Activated effector memory CD4-positive, alpha-beta T cell treated with Interleukin-2 at 50 U/mL for 16 hours (primary cell): Measurements from ENCODE around the gene FNTB.
"Not testable (repeated sequence)": the region's sequence is repeated elsewhere in the genome, so short reads cannot be mapped to it uniquely, and the experiment has no call there.

Source experiments
- DNase-seq: peaks from one replicate; pipeline ENCODE4 v3.0.0-alpha.2; 2020

Gene FNTB

DNA sequence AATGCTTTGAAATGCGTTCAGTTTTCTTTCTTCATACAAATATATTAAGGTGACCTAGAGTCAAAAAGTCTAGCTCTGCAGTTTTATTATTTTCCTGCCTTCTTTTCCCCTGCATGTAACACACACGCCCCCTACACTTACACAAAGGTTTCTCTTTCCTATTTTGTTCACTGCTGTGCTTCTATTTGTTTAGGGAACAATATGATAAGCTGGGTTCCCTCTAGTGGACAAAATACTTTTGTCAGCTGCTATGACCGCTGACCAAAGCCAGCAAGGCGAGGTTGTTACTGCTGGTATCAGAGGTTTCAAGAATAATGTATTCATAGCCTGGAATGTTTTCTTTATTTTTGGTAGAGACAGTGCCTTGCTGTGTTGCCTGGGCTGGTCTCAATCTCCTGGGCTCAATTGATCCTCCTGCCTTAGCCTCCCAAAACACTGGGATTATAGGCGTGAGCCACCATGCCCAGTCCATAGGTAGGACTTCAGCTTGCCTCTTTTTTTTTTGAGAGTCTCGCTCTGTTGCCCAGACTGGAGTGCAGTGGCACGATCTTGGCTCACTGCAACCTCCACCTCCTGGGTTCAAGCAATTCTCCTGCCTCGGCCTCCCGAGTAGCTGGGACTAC lies 33.4 kb downstream of the FNTB start:
- no peak for DNase-seq

DNA sequence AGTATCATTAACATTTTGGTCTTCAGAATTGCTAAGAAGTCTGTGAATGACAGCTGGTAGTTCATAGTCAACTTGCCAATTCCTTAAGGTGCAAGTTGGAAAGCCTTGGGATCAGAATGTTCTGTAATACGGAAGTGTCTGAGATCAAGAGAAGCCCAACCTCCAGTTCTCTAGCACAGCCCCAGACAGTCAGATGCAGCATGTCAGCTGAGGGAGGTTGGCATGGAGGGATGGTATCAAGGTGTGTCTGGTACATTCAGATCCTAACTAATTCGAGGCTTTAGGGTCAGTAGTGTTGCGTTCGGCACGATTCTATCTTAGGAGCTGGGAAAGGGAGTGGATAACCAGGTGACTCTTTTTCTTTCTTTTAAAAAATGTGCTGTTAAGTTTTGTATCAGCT lies 38.3 kb downstream of the FNTB start:
- no peak for DNase-seq

DNA sequence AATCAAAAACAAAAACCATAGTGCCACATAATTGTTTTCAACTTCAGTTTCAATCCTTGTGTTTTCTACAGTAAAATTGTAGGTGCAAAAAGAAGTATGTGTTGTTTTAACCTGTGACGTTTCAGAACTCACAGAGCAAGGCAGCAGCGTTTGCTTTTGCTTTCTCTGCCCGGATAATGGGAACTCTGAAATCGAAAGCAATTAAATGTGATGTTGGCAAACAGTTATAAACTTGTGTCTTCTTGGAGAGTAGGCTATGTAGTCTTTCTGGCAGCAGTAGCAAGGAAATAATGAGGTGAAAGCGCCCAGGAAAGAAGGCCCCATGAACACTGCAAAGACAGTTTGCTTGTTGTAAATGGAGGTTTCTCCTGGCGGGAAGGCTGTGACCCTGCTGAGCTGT lies 39.1 kb downstream of the FNTB start:
- DNase-seq = no peak

DNA sequence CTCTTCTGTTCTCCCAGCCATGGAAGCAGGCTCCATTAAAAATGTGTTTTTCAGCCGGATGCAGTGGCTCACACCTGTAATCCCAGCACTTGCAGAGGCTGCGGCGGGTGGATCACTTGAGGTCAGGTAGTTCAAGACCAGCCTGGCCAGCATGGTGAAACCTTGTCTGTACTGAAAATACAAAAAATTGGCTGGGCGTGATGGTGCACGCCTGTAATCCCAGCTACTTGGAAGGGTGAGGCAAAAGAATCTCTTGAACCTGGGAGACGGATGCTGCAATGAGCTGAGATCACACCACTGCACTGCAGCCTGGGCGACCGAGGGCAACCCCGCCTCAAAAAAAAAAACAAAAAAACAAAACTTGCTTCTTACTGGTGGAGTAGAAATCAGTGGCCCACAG lies 39.8 kb downstream of the FNTB start:
- no peak for DNase-seq

DNA sequence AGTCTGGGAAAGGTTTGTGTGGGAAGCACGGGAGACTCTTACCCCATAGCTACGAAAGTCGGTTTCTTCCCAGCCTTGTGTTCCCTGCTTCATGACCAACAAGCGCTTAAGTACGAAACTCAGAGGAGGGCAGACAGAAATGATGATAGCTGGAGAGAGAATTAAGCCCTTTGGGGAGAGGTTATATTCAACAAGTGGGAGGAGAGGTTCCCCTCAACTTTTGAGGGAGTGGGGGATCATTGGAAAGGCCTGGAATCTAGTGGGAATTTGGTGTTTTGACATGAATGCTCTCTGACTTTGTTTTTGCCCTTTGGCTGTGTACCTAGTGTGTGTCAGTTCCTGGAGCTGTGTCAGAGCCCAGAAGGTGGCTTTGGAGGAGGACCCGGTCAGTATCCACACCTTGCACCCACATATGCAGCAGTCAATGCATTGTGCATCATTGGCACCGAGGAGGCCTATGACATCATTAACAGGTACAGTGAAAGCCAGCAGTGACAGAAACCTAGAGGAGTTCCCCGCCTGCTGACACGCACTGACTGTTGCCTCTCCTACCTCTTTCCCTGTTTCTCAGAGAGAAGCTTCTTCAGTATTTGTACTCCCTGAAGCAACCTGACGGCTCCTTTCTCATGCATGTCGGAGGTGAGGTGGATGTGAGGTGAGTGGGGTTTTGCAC lies 40.6 kb downstream of the FNTB start:
- DNase-seq = no peak

DNA sequence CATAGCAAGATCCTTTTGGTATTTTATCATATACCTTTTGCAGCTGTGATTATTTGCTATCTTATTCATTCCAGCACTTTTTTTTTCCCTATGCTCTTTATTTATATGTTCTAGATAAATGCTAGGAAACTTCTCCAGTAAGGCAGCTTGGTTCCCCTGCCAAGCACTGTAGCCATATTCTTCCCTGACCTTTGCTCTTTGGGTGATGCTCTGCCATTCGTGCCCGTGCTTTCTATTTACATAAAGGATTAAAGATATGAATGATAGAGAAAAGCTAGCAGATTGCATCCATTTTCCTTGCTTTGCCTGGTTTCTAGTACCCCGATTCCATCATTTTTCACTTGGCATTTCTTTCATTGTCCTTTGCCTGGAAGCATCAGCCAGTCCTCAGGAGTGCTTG lies 42.2 kb downstream of the FNTB start:
- no peak for DNase-seq

DNA sequence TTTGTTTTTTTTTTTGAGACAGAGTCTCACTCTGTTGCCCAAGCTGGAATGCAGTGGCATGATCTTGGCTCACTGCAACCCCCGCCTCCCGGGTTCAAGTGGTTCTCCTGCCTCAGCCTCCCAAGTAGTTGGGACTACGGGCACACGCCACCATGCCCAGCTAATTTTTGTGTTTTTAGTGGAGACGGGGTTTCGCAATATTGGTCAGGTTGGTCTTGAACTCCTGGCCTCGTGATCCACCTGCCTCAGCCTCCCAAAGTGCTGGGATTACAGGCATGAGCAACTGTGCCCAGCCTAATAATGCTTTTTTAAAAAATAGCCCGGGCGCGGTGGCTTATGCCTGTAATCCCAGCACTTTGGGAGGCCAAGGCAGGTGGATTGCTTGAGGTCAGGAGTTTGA lies 44.6 kb downstream of the FNTB start:
- not testable (repeated sequence) for DNase-seq

DNA sequence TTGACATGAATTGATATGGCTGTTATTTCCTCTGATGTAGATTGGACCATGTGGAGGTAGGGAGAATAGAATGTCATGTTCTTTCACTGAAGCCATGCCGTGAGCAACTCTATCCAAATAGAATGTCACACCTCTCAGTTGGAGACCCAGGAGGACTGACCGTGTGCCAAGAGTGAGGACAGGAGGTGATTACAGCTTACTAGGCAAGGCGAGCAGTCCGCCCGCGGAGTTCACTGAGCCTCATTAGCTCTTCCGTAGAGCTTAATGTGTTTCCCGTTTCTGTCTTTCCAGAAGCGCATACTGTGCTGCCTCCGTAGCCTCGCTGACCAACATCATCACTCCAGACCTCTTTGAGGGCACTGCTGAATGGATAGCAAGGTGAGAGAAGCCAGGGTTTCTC lies 45.6 kb downstream of the FNTB start:
- DNase-seq = no peak

DNA sequence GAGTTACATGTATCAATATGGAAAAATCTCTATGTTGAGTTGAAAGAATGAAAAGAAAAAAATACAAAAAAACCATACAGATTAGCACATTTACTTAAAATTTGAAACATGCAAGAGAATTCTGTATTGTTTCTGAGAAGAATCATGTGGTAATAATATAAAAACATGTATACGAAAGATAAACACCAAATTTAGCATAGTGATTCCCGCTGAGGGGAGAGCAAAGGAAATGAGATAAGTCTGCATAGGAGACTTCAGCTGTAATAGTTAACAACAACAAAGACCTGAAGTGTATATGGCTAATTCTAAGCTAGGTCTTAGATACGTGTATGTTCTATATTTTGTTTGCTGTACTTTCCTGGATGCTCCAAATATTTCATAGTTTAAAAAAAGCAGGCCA lies 46.5 kb downstream of the FNTB start:
- DNase-seq = no peak

DNA sequence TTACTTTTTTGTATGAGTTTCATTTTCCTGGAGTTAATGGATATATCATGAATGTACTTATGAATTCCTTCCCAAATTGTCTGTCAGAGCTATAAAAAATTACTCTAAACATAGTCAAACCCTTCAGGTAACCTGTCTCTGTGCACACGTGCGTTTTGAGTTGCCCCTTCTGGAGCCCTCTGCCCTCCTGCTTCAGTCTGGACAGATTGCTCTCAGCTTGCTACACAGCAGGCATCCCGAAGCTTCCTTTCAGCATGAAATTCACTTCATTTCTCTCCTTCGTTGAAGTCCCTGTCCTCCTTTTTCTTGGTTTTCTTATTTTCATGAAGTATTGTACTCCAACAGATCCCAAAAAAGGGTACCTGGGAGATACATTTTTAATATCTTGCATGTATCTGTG lies 47.3 kb downstream of the FNTB start:
- no peak for DNase-seq

DNA sequence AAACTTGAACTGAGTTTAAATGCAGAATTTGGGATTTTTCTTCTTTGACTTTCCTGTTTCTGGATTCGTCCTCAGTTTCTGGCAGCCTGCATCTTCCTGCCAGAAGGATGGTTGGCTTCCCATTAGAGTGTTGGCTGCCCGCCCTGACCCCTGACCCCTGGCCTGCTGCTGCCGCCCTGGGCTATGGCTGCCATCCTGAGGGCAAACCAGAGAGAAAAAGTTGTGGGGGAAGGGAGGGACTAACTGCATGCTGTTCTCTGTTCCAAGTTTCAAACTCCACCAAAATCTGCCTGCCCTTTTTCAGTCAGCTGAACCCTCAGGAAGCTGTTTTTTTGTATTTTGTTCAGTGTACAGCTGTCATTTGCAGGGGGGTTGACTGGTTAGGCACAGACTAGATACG lies 48.4 kb downstream of the FNTB start:
- no peak for DNase-seq

DNA sequence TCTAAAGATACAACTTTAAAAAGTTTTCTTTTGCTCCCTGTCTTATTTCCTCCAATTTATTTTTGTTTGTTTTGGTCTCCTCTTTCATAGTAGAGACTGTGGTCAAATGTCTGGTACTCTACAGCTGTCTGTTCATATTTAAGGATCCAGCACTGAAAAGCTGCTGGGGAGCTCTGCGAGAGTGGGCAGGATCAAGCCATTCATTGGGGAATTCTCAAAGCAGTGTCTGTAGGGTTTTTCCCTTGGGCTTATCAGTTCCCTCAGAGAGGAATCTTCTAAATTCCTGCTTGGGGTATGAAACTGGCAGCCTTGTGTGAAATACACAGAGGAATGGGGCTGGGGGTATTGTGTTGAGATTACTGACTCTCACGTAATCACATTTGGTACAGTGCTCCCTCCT lies 52.3 kb downstream of the FNTB start:
- DNase-seq = no peak

DNA sequence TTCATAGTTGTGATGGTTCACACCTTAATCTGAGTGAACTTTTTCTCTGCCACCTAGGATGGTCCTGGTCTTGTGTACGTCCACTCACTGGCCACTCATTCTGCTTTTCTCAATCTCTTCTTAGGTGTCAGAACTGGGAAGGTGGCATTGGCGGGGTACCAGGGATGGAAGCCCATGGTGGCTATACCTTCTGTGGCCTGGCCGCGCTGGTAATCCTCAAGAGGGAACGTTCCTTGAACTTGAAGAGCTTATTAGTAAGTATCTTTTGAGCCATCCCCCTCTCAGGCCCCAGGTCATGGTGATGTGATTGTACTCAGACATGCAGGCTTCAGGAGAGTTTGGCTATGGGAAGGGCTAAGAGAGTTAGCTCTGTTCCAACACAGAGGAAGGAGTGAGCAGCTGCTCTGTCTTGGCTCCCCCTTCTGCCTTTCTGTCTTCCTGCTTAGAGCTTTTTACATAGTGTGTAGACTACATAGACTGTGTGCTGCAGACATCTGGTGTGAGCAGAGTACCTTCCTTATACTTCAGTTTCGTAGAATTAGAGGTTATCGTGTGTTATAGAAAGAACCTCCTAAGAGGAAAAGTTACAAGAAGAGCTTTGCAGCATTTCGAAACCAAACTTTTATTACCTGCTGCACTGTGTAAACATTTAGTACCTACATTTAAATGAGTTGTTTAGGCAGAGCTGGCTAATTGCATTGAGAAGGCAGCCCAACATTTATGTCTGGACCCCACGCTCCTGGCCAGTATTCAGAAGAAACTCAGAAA lies 54.2 kb downstream of the FNTB start:
- no peak for DNase-seq

DNA sequence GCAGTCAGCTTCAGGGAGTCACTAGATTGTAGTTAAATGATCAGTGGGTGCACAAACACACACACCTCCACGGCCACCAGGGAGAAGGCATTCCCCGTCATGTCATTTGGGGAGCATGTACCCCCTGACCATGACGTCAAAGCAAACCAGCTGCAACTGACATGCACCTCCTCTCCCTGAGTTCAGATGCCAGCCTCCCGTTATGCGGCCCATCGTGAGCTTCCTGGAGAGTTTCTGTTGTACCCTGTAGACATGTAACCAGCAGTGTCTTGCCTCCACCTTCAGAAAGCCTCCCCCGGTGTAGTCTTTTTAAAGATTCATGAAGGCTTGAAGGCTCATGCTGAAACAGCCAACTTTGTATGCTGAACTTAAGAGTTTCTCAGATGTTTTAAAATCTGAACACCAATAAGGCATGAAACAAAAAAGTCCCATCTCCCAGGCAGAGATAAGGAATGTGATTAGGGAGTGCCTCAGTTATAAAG lies 54.8 kb downstream of the FNTB start:
- no peak for DNase-seq

DNA sequence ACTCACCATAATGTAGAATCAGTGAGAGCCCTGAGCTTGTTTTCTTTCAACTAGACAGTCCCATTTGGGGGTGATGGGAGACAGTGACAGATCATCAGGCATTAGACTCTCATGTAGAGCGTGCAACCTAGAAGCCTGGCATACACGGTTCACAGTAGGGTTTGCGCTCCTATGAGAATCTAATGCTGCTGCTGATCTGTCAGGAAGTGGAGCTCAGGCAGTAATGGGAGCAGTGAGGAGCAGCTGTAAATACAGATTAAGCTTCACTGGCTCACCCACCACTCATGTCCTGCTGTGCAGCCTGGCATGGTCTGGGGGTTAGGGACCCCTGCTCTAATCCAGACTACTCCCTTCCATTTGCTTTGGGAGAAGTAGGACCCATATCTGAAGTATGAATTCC lies 55.6 kb downstream of the FNTB start:
- no peak for DNase-seq

DNA sequence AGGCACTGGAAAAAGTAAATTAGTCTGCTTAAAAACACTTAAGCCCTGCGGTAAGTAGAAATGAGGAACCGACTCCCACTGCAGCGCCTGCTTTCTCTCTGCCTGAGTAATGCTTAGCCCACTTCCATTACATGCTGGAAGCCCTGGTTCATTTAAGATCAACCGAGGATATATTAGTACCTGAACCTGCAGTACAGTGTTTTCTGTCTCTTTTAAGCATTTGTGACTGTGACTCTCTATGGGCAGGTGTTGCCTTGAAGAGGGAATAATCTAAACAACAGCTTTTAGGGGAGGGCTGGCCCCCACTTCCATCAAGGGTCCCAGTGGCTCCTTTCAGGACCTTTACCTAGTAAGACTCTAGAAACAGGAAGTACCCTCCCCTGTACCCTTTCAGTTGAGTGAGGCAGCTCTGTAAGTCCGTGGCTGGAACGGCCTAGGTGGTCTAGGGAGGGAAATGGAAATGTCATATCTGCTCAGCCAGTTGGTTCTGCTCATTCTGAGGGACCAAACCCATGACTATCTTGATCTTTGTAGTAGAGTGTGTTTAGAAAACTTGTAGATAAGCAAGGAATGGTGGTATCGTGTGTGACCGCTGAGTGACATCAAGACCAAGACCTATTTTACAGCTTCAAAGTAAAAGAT lies 56.2 kb downstream of the FNTB start:
- no peak for DNase-seq

DNA sequence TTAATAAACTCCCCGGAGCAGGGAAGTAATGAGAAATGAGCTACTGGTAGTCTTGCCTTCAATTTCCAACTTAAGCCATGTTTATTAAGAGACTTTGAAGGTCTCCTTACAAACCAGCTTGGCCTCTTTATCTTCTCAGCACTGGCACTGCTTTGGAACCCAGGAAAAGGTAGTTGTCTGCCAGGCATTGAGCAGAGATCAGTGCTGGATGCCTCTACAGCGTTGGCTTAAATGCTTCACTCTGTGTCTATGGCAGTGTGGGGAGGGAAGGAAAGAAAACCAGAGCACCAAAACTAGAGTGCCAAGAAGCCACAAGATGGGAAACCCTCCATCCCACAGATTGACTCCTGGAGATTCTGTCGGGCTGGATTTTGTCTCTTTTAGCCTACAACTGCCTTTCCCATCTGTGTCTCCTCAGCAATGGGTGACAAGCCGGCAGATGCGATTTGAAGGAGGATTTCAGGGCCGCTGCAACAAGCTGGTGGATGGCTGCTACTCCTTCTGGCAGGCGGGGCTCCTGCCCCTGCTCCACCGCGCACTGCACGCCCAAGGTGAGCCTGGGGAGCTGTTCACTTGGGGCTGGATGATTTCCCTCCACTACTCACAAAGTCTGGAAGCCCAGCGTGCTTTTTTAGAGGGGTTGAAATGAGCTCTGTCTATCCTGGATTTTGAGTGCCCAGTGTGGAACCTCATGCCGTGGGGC lies 57.3 kb downstream of the FNTB start:
- no peak for DNase-seq

DNA sequence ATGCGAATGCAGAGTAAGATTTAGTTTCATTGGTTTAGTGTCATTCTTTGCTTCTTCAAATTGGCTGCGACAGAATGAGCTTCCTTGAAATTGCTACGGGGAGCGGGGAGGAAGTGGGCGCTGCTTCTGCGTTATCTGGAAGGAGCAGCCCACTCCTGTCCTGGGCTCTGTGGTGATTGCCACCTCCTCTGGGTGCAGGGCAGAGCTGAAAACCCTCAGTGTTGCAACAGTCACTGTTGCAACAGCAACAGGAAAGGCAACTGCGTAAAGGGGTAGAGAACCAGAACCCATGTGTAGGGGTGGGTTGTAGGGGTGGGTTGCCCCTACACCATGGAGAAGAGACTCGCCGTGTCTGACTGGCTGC lies 57.9 kb downstream of the FNTB start:
- no peak for DNase-seq

DNA sequence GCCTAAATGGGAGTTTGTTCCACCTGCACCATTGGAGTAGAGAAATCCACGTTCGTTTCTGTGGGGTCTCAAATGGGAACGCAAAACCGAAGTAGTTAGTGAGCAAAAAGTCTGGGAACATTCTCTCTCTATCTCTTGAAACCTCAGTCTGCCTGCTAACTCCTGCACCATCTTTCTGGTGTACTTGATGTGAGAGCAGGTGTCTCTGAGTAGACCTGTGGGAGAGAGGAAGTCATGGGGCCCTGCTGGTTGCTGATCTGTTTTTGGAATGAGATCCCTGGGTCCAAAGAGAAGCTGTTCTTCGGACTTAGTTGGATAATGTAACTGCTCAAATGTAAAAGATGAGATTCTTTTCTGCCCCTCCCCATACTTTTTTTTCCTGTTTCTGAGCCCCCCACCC lies 58.3 kb downstream of the FNTB start:
- no peak for DNase-seq

DNA sequence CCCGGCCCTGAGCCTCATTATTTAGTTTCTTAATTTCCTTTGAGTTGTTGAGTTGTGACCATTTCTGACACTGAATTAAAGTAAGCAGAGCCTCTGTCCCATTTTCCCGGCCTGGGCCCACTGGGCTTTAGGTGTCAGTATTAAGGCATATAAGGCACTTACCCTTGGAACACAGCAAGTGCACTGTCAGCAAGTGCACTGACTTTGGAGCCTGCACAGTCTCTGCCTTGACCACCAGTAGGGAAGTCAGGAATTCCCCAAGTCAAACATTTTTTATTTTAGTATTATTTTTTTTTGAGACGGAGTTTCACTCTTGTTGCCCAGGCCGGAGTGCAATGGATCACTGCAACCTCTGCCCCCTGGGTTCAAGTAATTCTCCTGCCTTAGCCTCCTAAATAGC lies 59.0 kb downstream of the FNTB start:
- no peak for DNase-seq

DNA sequence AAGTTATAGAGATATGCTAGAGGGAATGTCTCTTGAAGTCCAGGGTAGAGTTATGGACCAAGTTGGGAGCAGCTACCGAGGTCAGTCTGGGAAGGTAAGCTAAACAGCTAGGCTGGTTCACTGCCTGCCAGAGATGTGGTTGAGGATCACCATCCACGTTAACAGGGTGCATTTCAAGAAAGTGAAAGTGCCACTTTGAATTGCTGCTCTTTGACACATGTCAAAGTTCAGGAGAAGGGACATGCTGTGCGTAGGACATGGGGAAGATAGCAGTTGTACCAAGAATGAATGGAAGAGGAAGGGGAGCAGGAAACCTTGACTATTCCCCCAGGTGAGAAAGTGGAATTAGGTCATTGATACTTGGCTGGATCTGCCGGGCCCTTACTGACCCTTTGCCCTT lies 66.1 kb downstream of the FNTB start:
- DNase-seq = no peak

DNA sequence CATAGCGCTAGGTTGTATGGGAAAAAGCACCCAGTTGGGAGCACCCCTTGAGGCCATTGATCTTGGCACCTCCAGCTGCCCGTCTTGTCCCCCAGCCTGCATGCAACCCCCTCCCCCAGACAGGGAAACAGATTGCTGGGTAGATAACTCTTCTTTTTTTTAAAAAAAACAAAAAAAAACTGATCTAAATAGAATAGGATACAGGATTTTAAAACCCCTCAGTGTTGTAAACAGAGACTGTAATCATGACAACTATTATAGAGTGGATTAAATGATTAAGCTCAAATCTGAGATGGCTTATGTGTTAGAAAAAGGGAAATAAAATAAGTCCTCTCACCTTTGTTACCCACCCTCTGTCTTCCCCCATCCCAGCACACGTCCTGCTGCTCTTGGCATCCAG lies 66.8 kb downstream of the FNTB start:
- no peak for DNase-seq

DNA sequence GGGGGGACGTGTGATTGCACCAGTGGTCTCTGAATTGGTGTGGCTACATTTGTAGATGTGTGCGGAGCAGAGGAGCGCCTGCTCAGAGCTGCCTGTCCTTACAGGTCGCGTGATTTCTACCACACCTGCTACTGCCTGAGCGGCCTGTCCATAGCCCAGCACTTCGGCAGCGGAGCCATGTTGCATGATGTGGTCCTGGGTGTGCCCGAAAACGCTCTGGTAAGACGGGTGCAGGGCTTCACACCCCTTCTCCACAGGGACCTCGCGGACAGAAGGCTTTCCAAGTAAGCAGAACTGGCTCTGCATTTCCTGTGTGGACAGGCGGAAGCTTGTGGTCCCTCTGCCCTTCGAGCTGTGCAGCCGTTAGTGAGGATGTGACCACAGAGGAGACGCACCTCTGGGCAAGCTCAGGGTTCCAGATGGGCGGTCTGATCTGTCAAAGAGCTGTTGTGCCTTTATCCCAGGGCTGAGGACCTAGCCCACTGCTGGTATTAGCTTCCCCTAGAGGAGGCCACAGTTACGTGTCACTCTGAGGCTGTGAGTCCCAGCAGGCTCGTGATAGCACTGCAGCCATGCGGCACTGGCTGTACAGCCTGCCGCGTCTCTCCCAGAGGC lies 67.9 kb downstream of the FNTB start:
- DNase-seq = no peak
